ENCODE data around the gene SLC22A23.

DNA sequence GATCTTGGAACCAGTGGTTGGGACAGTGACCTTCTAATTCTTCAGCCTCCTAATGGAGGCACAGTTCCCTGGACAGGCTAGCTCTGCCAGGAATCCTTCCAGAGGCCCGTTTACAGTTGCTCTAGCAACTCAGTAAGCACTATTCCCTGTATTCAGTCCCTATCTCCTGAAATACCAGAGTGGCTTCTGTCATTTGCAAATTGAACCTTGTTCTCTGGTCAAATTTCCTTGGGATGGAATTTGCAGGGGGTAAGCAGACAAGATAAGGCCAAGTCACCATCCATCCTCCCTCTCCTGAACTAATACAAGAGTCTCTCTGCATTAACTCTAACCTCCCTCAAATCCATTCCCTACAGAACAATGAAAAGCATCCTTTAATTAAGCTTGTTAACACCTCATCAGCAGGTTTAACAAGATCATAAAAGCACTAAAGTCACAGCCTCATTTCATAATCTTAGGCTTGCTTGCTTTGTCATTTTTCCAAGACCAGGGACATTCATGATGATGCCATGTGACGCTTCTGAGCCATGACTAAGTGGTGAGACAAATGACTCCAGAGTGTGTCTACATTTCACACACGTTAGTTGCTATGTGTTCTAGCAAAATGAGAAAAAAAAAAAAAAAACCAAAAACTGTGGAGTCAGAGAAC, 37.1 kb downstream of the SLC22A23 start:
- TF ChIP-seq, protein P1, sequence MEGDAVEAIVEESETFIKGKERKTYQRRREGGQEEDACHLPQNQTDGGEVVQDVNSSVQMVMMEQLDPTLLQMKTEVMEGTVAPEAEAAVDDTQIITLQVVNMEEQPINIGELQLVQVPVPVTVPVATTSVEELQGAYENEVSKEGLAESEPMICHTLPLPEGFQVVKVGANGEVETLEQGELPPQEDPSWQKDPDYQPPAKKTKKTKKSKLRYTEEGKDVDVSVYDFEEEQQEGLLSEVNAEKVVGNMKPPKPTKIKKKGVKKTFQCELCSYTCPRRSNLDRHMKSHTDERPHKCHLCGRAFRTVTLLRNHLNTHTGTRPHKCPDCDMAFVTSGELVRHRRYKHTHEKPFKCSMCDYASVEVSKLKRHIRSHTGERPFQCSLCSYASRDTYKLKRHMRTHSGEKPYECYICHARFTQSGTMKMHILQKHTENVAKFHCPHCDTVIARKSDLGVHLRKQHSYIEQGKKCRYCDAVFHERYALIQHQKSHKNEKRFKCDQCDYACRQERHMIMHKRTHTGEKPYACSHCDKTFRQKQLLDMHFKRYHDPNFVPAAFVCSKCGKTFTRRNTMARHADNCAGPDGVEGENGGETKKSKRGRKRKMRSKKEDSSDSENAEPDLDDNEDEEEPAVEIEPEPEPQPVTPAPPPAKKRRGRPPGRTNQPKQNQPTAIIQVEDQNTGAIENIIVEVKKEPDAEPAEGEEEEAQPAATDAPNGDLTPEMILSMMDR (IDR thresholded peaks at IDR 0.05; ENCODE audit: low read depth, low read length, missing input control), result no peak
- TF ChIP-seq GABPA (IDR thresholded peaks at IDR 0.05 in 1 of 2, conservative IDR thresholded peaks at IDR 0.05 in 1 of 2) (no peak), EGR1 (IDR thresholded peaks at IDR 0.05; ENCODE audit: low read depth in 2 of 2) (no peak), RXRA (IDR thresholded peaks at IDR 0.05) (peak; percentile 33 to 59), HNF4A (conservative IDR thresholded peaks at IDR 0.05) (peak; percentile 83 to 87), SP1 (IDR thresholded peaks at IDR 0.05) (peak; percentile 54), TAF1 (conservative IDR thresholded peaks at IDR 0.05) (no peak), RAD21 (IDR thresholded peaks at IDR 0.05) (no peak)
- TF ChIP-seq, protein P2, sequence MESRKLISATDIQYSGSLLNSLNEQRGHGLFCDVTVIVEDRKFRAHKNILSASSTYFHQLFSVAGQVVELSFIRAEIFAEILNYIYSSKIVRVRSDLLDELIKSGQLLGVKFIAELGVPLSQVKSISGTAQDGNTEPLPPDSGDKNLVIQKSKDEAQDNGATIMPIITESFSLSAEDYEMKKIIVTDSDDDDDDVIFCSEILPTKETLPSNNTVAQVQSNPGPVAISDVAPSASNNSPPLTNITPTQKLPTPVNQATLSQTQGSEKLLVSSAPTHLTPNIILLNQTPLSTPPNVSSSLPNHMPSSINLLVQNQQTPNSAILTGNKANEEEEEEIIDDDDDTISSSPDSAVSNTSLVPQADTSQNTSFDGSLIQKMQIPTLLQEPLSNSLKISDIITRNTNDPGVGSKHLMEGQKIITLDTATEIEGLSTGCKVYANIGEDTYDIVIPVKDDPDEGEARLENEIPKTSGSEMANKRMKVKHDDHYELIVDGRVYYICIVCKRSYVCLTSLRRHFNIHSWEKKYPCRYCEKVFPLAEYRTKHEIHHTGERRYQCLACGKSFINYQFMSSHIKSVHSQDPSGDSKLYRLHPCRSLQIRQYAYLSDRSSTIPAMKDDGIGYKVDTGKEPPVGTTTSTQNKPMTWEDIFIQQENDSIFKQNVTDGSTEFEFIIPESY (IDR thresholded peaks at IDR 0.05), result no peak
- TF ChIP-seq, protein P3, sequence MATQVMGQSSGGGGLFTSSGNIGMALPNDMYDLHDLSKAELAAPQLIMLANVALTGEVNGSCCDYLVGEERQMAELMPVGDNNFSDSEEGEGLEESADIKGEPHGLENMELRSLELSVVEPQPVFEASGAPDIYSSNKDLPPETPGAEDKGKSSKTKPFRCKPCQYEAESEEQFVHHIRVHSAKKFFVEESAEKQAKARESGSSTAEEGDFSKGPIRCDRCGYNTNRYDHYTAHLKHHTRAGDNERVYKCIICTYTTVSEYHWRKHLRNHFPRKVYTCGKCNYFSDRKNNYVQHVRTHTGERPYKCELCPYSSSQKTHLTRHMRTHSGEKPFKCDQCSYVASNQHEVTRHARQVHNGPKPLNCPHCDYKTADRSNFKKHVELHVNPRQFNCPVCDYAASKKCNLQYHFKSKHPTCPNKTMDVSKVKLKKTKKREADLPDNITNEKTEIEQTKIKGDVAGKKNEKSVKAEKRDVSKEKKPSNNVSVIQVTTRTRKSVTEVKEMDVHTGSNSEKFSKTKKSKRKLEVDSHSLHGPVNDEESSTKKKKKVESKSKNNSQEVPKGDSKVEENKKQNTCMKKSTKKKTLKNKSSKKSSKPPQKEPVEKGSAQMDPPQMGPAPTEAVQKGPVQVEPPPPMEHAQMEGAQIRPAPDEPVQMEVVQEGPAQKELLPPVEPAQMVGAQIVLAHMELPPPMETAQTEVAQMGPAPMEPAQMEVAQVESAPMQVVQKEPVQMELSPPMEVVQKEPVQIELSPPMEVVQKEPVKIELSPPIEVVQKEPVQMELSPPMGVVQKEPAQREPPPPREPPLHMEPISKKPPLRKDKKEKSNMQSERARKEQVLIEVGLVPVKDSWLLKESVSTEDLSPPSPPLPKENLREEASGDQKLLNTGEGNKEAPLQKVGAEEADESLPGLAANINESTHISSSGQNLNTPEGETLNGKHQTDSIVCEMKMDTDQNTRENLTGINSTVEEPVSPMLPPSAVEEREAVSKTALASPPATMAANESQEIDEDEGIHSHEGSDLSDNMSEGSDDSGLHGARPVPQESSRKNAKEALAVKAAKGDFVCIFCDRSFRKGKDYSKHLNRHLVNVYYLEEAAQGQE (IDR thresholded peaks at IDR 0.05), result peak; percentile 38
- TF ChIP-seq, protein P4, sequence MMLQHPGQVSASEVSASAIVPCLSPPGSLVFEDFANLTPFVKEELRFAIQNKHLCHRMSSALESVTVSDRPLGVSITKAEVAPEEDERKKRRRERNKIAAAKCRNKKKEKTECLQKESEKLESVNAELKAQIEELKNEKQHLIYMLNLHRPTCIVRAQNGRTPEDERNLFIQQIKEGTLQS (IDR thresholded peaks at IDR 0.05), result peak; percentile 55
